Motor neuron (in vitro differentiated cells): ENCODE data around the gene DHRS1. TPM values are rescaled to one million over a fixed set of nuclear protein-coding genes. Genes with fewer than 3 reads are reported as not detected.

ENCODE experiments used
- ATAC-seq, 8 experiments: fragments of 200-7000 bp; cut with Tn5 transposase; replicated peaks in 6 of 8; 2 replicates each; pipeline ENCODE4 v1.8.0; 2021; ENCODE audit warnings: mild to moderate bottlenecking in 8 of 8, moderate library complexity in 8 of 8
- H3K27ac ChIP-seq, 2 donors: fragments of 250-450 bp; sonication (Bioruptor Pico); 2 replicates each; pipeline ENCODE4 v1.9.0; 2021; ENCODE audit warnings: antibody characterized with exemption in 2 of 2, mild to moderate bottlenecking in 2 of 2, moderate library complexity in 1 of 2
- H3K4me1 ChIP-seq, 2 donors: fragments of 250-450 bp; sonication (Bioruptor Pico); replicated peaks in 1 of 2; 2 replicates each; pipeline ENCODE4 v1.6.1; 2021; ENCODE audit warnings: antibody characterized with exemption in 2 of 2, mild to moderate bottlenecking in 2 of 2, moderate library complexity in 1 of 2
- H3K4me3 ChIP-seq, 5 donors: fragments of 250-450 bp; sonication (Bioruptor Pico); 2 replicates each; pipeline ENCODE4 v1.9.0; 2021; ENCODE audit warnings: antibody characterized with exemption in 5 of 5, mild to moderate bottlenecking in 5 of 5, moderate library complexity in 4 of 5
- WGBS, 10 experiments: fragments of 450-650 bp; shearing (Covaris generic); methylation state at CpG; one replicate each; pipeline ENCODE4 v1.0.0; 2022; 5-methylcytosine and 5-hydroxymethylcytosine counted together
- in situ Hi-C, 9 experiments: fragments of 400-800 bp; cut with MboI; loops; one replicate each; pipeline ENCODE4 v1.15.0; 2021; ENCODE audit warnings: low sequenced_read_pairs in 9 of 9, low pct_unique_long_range_greater_than_20kb in 2 of 9; ENCODE audit not compliant: unreplicated experiment in 9 of 9
- total RNA-seq, 8 experiments: library from RNA; unstranded; fragments of 300-600 nt; gene quantifications; 2 replicates each; pipeline versions ENCODE4 v1.2.3 to v1.2.4, GENCODE V29; 2022

The DHRS1 gene
- total RNA-seq, 8 experiments from 2014 or later: 11.4 to 26.5 (median 16.4) TPM

DNA sequence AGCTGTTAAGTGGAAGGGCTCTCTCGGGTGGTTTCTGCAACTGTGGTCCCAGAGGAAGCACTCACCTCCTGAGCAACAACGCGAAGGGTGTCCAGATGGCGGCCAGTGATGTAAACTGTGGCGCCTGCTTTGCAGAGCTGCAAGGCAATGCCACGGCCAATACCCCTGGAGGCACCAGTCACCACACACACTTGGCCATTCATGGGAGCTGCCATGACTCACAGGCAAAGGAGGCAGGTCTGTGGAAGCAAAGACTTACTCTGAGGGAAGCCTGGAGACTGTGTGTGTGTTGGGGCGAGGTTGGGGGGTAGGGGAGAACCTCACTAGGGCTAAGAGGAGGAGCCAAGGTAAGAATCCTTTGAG lies 707 bp downstream of the DHRS1 start:
- in situ Hi-C loops: loop anchor here in 1 of 9 experiments (10.0 kb wide), 1 partner anchor 54 kb away; the partner anchor contains the start of gene TINF2
- ATAC-seq: peak; percentile 23 to 47 (median 27)
- Histone ChIP-seq H3K4me1 (peaks cover 6 to 10% of the 10 kb centered on the region in 2 donors), H3K4me3 (peak overlapping the region; percentile 67 to 95 (median 76)), H3K27ac (no peak overlapping the region)
- WGBS, 10 experiments: 0 to 90% (median 56%) methylated on average over 1 to 7 of the region's 7 CpGs; no CpG with 5 or more reads in 4 of the 10 experiments

- peak in 3 of 8 experiments; percentile 1 to 2 (median 1) for ATAC-seq
- H3K27ac ChIP-seq: no peak overlapping the region
- no peak overlapping the region for H3K4me3 ChIP-seq
- WGBS, 10 experiments: 24 to 68% (median 42%) methylated on average over 1 to 5 of the region's 5 CpGs; no CpG with 5 or more reads in 1 of the 10 experiments
- peaks cover 6 to 10% of the 10 kb centered on the region in 2 donors for H3K4me1 ChIP-seq
- in situ Hi-C loops: loop anchor here in 1 of 9 experiments (10.0 kb wide), 1 partner anchor 53 kb away; the partner anchor contains the start of gene TINF2
Observed at GRCh38 chr14:24297190-24297964, 2.2 kb downstream of the DHRS1 start.

DNA sequence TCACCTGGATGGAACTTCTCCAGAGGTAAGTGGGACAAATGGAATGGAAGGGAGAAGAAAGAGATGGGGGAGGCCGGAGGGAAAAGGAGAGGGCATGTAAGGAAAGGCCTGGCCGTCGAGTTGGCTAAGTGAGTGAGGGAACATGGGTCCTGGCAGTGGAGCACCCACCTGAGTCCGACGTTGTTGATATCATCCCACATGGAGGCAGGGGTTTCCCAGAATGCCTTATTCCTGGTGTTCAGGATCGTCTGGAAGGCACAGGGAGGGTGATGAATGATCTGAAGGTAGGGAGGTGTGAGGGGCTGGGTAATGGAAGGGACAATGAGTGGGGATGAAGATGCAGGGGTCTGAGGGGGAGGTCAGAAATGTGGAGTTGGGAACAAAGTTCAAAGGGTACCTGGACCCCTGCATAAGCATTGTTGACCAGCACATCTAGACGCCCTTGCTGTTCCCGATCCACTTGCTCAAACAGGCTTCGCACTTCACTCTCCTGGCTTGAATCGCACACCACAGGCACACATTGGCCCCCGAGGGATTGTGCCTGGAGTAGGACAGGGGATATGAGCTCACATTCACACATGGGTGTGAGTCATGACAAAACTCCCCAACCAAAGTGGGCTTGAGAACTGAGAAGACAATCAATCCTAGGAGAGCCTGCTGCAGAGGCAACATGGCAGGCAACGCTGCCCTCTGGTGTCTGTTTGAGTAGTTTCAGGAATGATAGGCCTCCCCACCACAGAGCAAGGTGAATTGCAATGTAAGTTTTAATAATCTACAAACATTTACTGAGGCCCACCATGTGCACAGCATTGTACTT lies 3.0 kb downstream of the DHRS1 start:
- 17 to 80% (median 58%) methylated on average over 1 to 12 of the region's 12 CpGs; no CpG with 5 or more reads in 2 of the 10 experiments for WGBS, 10 experiments
- Histone ChIP-seq H3K4me1 (peaks cover 6 to 10% of the 10 kb centered on the region in 2 donors), H3K4me3 (no peak overlapping the region), H3K27ac (no peak overlapping the region)
- peak; percentile 42 to 82 (median 74) for ATAC-seq
- in situ Hi-C loops: loop anchor here in 1 of 9 experiments (10.0 kb wide), 1 partner anchor 52 kb away; the partner anchor contains the start of gene TINF2

DNA sequence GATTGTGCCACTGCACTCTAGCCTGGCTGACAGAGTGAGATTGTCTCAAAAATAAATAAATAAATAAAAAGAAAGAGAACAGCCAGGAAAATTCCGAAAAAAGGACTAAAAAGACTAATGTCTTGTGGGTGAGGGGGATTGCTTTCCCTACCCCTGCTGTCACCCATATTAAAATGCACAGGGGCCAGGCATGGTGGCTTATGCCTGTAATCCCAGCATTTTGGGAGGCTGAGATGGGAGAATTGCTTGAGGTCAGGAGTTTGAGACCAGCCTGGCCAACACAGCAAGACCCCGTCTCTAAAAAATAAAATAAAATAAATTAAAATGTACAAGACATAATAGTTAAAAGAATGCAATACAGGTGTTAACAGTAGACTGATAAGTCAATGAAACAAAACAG lies 6.1 kb downstream of the DHRS1 start:
- peaks cover 3 to 6% of the 10 kb centered on the region in 2 donors for H3K4me1 ChIP-seq
- in situ Hi-C loops: loop anchor here in 1 of 9 experiments (10.0 kb wide), 1 partner anchor 49 kb away; the partner anchor contains the start of gene TINF2
- no peak for ATAC-seq
- no peak overlapping the region for H3K4me3 ChIP-seq
- H3K27ac ChIP-seq: no peak overlapping the region
- 87 to 100% (median 100%) methylated on average over 1 to 2 of the region's 2 CpGs; no CpG with 5 or more reads in 1 of the 10 experiments for WGBS, 10 experiments

DNA sequence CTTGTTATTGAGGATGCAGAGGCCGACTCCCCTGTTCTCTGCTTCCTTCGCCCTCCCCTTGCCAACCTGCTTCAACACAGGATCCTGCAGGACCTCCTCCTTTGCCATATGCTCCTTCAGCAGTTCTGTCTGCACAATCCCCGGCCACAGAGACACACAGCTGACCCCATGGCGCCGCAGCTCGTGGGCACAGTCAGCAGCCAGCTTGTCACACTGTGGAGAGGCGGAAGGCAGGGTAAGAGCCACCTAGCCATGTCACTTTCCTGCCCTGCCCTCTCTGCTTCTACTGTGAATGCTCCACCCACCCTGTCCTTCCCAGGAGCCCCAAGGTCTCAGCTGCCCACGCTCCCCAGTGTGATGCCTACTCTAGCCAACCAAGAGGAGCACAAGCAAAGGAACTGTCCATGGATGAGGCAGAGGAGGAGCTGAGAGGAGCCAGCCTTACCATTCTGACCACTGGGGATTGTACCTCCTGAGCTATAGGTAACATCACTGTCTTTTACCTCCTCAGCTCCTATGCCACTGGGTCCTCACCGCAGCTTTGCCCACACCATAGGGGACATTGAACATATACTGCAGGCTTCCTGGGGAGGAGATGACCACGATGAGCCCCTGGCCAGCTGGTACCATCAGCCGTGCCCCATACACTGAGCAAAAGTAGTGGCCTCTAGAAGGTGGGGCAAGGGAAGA lies 7.3 kb downstream of the DHRS1 start:
- no peak for ATAC-seq
- H3K27ac ChIP-seq: no peak overlapping the region
- WGBS, 10 experiments: 40 to 100% (median 92%) methylated on average over 1 to 3 of the region's 11 CpGs; no CpG with 5 or more reads in 2 of the 10 experiments
- H3K4me3 ChIP-seq: no peak overlapping the region
- in situ Hi-C loops: loop anchor here in 1 of 9 experiments (10.0 kb wide), 1 partner anchor 47 kb away; the partner anchor contains the start of gene TINF2
- H3K4me1 ChIP-seq: peaks cover 3 to 6% of the 10 kb centered on the region in 2 donors

DNA sequence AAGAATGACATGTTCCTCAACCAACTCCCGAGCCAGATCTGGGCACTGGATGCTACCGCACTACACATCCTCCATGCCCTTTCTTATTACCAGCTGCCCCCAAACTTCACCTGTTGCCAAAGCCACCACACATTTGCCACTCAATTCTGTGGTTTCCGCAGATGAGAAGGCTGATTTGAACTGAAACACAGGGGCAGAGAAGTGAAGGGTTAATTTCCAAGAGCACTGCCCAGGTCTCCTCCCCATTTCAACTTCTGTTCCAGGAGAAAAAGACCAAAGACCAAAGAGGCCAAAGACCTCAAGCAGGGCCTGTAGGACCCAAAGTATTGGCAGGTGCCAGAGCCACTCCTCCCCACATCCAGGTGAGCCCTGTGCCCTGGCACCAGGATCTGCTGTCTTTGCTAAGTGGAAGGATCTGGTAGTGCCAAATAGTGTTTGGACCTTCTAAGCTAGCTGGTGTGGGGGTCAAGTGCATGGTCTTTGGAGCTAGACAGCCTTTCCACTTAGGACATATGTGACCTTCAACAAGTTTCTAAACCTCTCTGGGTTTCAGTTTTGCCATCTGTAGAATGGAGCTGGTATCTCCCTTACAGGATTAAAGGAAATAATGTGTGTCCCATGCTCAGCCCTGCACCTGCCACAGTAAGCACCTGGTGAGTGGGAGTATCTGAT lies 8.0 kb downstream of the DHRS1 start:
- H3K4me1 ChIP-seq: peaks cover under 1% of the 10 kb centered on the region in 2 donors
- H3K4me3 ChIP-seq: no peak overlapping the region
- no peak for ATAC-seq
- in situ Hi-C loops: loop anchor here in 1 of 9 experiments (10.0 kb wide), 1 partner anchor 47 kb away; the partner anchor contains the start of gene TINF2
- no peak overlapping the region for H3K27ac ChIP-seq
- 60 to 100% (median 79%) methylated on average over 1 to 3 of the region's 3 CpGs; no CpG with 5 or more reads in 4 of the 10 experiments for WGBS, 10 experiments

- ATAC-seq: no peak
- no peak overlapping the region for H3K27ac ChIP-seq
- no peaks in the 10 kb centered on the region for H3K4me1 ChIP-seq
- 17 to 83% (median 79%) methylated on average over 1 to 3 of the region's 9 CpGs; no CpG with 5 or more reads in 3 of the 10 experiments for WGBS, 10 experiments
- no peak overlapping the region for H3K4me3 ChIP-seq
- in situ Hi-C loops: loop anchor here in 1 of 9 experiments (10.0 kb wide), 1 partner anchor 46 kb away; the partner anchor contains the start of gene TINF2
Observed at GRCh38 chr14:24290746-24291145, 8.8 kb downstream of the DHRS1 start.

DNA sequence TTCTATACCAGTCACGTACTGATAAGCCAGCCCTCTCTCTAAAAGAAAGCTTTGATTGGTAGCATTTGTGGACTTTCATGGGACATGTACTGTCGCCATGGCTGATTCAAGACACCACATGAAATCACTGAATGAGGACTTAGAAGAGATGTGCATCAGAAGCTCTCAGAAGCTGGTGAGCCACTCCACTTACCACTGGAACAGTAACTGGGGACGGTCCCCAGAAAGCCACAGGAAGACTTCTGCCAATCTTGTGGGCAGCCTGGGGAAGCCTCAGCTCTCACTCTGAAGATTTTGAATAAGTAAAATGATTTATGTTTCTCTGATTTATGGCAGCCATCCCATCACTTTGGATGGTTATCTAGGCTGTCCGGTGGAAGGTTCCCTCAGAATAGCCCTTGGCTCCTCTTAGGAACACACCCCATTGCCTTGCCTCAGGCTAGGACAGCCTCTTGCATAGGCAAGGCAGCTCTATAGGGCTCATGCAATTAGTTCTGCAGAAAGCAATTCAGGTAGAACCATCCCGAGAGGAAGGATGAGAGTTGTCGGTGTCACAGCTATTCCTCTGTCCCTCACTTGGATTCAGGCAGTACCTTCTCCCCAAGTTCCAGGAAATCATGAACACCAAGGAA lies 9.8 kb downstream of the DHRS1 start:
- no peak overlapping the region for H3K27ac ChIP-seq
- WGBS, 10 experiments: 50 to 100% (median 83%) methylated on average over 1 to 4 of the region's 6 CpGs; no CpG with 5 or more reads in 3 of the 10 experiments
- in situ Hi-C loops: loop anchor here in 1 of 9 experiments (10.0 kb wide), 1 partner anchor 45 kb away; the partner anchor contains the start of gene TINF2
- H3K4me3 ChIP-seq: no peak overlapping the region
- no peaks in the 10 kb centered on the region for H3K4me1 ChIP-seq
- peak in 3 of 8 experiments; percentile 31 to 85 (median 84) for ATAC-seq

DNA sequence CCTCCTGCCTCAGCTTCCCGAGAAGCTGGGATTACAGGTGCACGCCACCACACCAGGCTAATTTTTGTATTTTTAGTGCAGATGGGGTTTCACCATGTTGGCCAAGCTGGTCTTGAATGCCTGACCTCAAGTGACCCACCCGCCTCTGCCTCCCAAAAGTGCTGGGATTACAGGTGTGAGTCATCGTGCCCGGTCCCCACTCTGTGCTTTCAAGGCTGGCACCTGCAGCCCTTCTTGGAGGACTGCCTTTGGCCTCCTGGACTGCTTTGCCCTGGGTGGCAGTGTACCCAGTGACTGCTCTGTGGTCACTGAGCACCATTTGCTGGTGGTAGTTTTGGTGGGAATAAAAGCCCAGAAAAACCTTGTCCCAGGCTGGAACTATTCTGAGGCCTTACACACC lies 12.6 kb downstream of the DHRS1 start:
- Histone ChIP-seq H3K4me1 (no peaks in the 10 kb centered on the region), H3K4me3 (no peak overlapping the region), H3K27ac (no peak overlapping the region)
- 89 to 100% (median 100%) methylated on average over 1 to 5 of the region's 5 CpGs; no CpG with 5 or more reads in 7 of the 10 experiments for WGBS, 10 experiments
- in situ Hi-C loops: no loop called here
- ATAC-seq: no peak

DNA sequence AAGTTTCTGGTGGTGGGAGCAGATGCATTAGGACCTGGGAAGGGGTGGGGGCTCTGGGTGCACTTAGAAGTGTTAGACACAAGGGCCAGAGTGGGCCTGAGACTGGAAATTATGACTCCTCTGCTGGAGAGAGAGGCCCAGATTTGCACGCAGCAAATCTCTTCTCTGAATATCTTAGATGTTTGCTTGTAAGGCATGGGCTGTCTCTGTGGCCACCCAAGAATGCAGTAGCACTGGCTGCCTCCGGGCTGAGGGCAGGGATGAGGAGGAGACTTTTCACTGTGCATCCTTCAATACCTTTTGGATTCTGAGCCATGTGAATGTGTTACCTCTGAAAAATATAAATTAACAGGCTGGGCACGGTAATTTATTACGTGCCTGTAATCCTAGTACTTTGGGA lies 14.2 kb downstream of the DHRS1 start:
- in situ Hi-C loops: no loop called here
- Histone ChIP-seq H3K4me3 (no peak overlapping the region), H3K4me1 (no peaks in the 10 kb centered on the region), H3K27ac (no peak overlapping the region)
- 47 to 100% (median 85%) methylated on average over 1 to 3 of the region's 4 CpGs; no CpG with 5 or more reads in 3 of the 10 experiments for WGBS, 10 experiments
- ATAC-seq: peak in 3 of 8 experiments; percentile 11 to 46 (median 14)

GRCh38 chr14:24284501-24285035 lies 15.0 kb downstream of the DHRS1 start:
- no peak for ATAC-seq
- WGBS, 10 experiments: 61 to 100% (median 79%) methylated on average over 1 to 3 of the region's 11 CpGs; no CpG with 5 or more reads in 6 of the 10 experiments

More at GRCh38 chr14:24284501-24285035, 15.0 kb downstream of the DHRS1 start:
- no peak overlapping the region for H3K27ac ChIP-seq
- in situ Hi-C loops: no loop called here
- H3K4me1 ChIP-seq: no peaks in the 10 kb centered on the region
- H3K4me3 ChIP-seq: no peak overlapping the region
